Esophagus squamous epithelium (tissue), 5 donors: ENCODE measurements around the gene SLC26A4. TPM values are rescaled to one million over a fixed set of nuclear protein-coding genes. Genes with fewer than 3 reads are reported as not detected.

Experiments used
- DNase-seq: peaks from one replicate; lab custom pipeline; 2025; lab: John Stamatoyannopoulos, UW
- H3K27ac ChIP-seq, 4 donors: fragments of 200-600 bp; sonication (generic); one replicate each; pipeline ENCODE4 v1.5.1; 2016 to 2019; ENCODE audit warnings: mild to moderate bottlenecking in 1 of 4
- H3K27me3 ChIP-seq, 4 donors: fragments of 200-600 bp; sonication (generic); 1 replicate in 3 of 4; 2 replicates in 1 of 4; pipeline versions ENCODE4 v1.5.1 to v1.6.0; 2017 to 2021; ENCODE audit warnings: antibody characterized with exemption in 1 of 4
- H3K36me3 ChIP-seq, 3 donors: fragments of 200-600 bp; sonication (generic); one replicate each; pipeline ENCODE4 v1.5.1; 2016 to 2019
- H3K4me1 ChIP-seq, 3 donors: fragments of 200-600 bp; sonication (generic); one replicate each; pipeline ENCODE4 v1.5.1; 2017 to 2019
- H3K4me3 ChIP-seq, 4 donors: fragments of 200-600 bp; sonication (generic); 1 replicate in 3 of 4; 2 replicates in 1 of 4; pipeline ENCODE4 v1.5.1; 2016 to 2019; ENCODE audit warnings: mild to moderate bottlenecking in 2 of 4, moderate library complexity in 1 of 4
- H3K9me3 ChIP-seq, 3 donors: fragments of 200-600 bp; sonication (generic); one replicate each; pipeline ENCODE4 v1.5.1; 2016 to 2019
- POLR2A ChIP-seq, 4 donors: fragments of 450-650 bp; IDR thresholded peaks; one replicate each; pipeline ENCODE4 v1.6.1; 2017; ENCODE audit warnings: antibody characterized with exemption in 4 of 4, mild to moderate bottlenecking in 4 of 4, moderate library complexity in 3 of 4
- WGBS, 2 donors: methylation state at CpG; one replicate each; pipeline ENCODE4 v1.1.5; 2018; 5-methylcytosine and 5-hydroxymethylcytosine counted together
- intact Hi-C: fragments of 100-400 bp; cut with DNase I; formaldehyde crosslinking; loops from one replicate; pipeline ENCODE4 v1.15.0; 2022
- small RNA-seq, 4 donors: library from RNA; depleted of rRNA; stranded (forward); fragments of <200 nt; gene quantifications; one replicate each; pipeline ENCODE3, GENCODE V24; 2016
- total RNA-seq, 4 donors: library from RNA; depleted of rRNA; stranded (reverse); fragments of >200 nt; gene quantifications; one replicate each; pipeline ENCODE4 v1.1.0, GENCODE V29; 2016
- TF ChIP-seq, protein P1 (sequence below), 6 experiments: fragments of 450-650 bp in 4 of 6; fragments of 200-600 bp in 2 of 6; sonication (generic) in 2 of 6; IDR thresholded peaks; one replicate each; pipeline ENCODE4 v1.5.1; 2016 to 2019; ENCODE audit warnings: antibody characterized with exemption in 6 of 6, mild to moderate bottlenecking in 4 of 6, moderate library complexity in 4 of 6
- donor health status: DM: yes; HTN: yes; CAD: no.

Gene SLC26A4
- total RNA-seq, 4 donors from 2014 or later, result 0.13 to 1.2 (median 0.19) TPM

DNA sequence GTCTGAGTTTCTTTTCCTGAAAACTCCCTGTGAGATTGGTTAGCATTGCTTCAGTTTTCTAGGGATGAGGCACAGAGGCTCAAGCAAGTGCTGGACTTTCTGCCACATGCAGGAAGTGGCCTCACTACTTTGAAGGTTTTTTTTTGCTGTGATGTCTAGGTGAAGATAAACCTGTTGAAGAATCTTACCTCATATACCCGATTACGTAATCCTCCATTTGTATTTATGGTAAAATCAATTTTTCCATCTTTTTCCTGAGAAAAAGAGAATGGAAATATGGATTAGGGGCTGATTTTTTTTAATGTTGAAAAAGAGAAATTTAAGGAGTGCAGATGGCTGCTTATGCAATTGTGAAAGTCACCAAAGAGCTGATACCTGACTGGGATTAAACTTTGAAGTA is 106.8 kb downstream of the SLC26A4 start:
- no peak for DNase-seq
- H3K4me1 ChIP-seq, result no peaks in the 10 kb centered on the region
- H3K4me3 ChIP-seq, result no peak overlapping the region
- TF ChIP-seq, protein P1, sequence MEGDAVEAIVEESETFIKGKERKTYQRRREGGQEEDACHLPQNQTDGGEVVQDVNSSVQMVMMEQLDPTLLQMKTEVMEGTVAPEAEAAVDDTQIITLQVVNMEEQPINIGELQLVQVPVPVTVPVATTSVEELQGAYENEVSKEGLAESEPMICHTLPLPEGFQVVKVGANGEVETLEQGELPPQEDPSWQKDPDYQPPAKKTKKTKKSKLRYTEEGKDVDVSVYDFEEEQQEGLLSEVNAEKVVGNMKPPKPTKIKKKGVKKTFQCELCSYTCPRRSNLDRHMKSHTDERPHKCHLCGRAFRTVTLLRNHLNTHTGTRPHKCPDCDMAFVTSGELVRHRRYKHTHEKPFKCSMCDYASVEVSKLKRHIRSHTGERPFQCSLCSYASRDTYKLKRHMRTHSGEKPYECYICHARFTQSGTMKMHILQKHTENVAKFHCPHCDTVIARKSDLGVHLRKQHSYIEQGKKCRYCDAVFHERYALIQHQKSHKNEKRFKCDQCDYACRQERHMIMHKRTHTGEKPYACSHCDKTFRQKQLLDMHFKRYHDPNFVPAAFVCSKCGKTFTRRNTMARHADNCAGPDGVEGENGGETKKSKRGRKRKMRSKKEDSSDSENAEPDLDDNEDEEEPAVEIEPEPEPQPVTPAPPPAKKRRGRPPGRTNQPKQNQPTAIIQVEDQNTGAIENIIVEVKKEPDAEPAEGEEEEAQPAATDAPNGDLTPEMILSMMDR (IDR thresholded peaks at IDR 0.05), result no peak
- TF ChIP-seq POLR2A (IDR thresholded peaks at IDR 0.05), result no peak
- H3K27me3 ChIP-seq, result no peaks in the 10 kb centered on the region
- H3K36me3 ChIP-seq, result no peaks in the 10 kb centered on the region
- intact Hi-C loops, result no loop called here
- no peaks in the 10 kb centered on the region for H3K9me3 ChIP-seq
- no peak overlapping the region for H3K27ac ChIP-seq
- 91 to 96% methylated on average over 2 of the region's 2 CpGs for WGBS, 2 donors

Small RNA genes within 50 kb of the gene (small RNA-seq; reads per million reads assigned to genes)
- 0 reads per million in 4 donors for gene BANF1P5

Other genes with a start within 250 kb of the SLC26A4 start
- gene GPR22, start 190.8 kb upstream of the SLC26A4 start, total RNA-seq, result not detected
- gene COG5, start 96.9 kb upstream of the SLC26A4 start, total RNA-seq, result 10 to 100 TPM; 24.4 to 30.0 (median 27.2) TPM
- gene DUS4L, start 96.9 kb upstream of the SLC26A4 start, total RNA-seq, result 1 to 10 TPM; 2.7 to 8.0 (median 7.2) TPM
- gene BCAP29, start 80.6 kb upstream of the SLC26A4 start, total RNA-seq, result 10 to 100 TPM; 68.7 to 96.3 (median 92.2) TPM
- gene CBLL1, start 83.3 kb downstream of the SLC26A4 start, total RNA-seq, result 10 to 100 TPM in 3 of 4 donors, 1 to 10 TPM in 1; 9.6 to 28.8 (median 14.5) TPM
- gene SLC26A3, start 142.4 kb downstream of the SLC26A4 start, total RNA-seq, result not detected
- 100 to 1,000 TPM in 1 of 4 donors, 10 to 100 TPM in 3; 48.6 to 132 (median 72.7) TPM for gene DLD, start 230.4 kb downstream of the SLC26A4 start, total RNA-seq